Epithelial cell of esophagus (primary cell): ENCODE results near the gene LRMDA.

Experiments
- DNase-seq: peaks from one replicate; pipeline ENCODE4 v3.0.0; 2010; ENCODE audit warnings: low read depth
- H3K4me3 ChIP-seq: 2 replicates; pipeline ENCODE4 v1.5.1; 2011; ENCODE audit warnings: mild to moderate bottlenecking, low read length, control low read depth
- TF ChIP-seq, protein P1 (sequence below): IDR thresholded peaks from 2 replicates; pipeline ENCODE4 v1.5.1; 2011; ENCODE audit warnings: low read depth, mild to moderate bottlenecking, low read length, control low read depth, inconsistent platforms; ENCODE audit not compliant: insufficient read depth; ENCODE audit errors: missing control alignments

LRMDA gene

DNA sequence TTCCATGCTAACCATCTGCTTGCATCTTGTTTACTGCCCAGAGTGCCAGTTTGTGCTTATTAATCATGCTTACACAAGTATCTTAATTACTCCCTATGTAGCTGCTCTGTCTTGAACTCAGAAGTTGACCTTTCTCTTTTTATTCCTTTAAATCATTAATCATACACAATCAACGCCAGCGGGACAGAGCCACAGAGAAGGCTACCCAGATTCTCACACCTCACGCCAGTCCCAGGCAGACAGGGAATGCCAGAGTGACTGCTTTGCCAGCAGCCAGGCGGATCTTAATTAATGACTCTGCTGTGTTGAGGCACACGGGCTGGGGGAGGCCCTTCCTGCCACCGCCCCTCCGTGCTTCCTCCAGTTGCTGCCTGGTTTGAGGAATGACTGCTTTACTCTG, 229.4 kb downstream of the LRMDA start:
- TF ChIP-seq, protein P1, sequence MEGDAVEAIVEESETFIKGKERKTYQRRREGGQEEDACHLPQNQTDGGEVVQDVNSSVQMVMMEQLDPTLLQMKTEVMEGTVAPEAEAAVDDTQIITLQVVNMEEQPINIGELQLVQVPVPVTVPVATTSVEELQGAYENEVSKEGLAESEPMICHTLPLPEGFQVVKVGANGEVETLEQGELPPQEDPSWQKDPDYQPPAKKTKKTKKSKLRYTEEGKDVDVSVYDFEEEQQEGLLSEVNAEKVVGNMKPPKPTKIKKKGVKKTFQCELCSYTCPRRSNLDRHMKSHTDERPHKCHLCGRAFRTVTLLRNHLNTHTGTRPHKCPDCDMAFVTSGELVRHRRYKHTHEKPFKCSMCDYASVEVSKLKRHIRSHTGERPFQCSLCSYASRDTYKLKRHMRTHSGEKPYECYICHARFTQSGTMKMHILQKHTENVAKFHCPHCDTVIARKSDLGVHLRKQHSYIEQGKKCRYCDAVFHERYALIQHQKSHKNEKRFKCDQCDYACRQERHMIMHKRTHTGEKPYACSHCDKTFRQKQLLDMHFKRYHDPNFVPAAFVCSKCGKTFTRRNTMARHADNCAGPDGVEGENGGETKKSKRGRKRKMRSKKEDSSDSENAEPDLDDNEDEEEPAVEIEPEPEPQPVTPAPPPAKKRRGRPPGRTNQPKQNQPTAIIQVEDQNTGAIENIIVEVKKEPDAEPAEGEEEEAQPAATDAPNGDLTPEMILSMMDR = no peak
- DNase-seq = no peak
- no peak overlapping the region for H3K4me3 ChIP-seq

DNA sequence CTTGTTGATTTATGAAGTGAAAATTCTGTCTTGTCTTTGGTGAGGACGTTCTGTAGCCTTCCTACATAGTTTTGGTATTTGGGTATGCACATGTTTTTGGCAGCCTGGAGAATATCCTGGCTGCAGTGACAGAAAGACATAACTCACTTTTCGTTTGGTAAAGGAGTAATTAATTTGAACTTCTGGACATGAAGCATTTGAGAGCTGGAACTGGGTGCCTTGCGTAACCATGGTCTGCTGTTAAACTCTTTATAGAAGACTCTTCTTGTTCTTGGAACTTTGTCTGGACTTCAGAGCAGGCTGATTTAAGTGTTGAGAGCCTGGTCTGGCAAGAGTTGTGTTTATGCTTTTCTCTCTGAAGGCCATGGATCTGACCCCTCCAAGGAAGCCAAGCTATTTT, 231.3 kb downstream of the LRMDA start:
- DNase-seq = no peak
- H3K4me3 ChIP-seq = no peak overlapping the region
- TF ChIP-seq, protein P1 = no peak

DNA sequence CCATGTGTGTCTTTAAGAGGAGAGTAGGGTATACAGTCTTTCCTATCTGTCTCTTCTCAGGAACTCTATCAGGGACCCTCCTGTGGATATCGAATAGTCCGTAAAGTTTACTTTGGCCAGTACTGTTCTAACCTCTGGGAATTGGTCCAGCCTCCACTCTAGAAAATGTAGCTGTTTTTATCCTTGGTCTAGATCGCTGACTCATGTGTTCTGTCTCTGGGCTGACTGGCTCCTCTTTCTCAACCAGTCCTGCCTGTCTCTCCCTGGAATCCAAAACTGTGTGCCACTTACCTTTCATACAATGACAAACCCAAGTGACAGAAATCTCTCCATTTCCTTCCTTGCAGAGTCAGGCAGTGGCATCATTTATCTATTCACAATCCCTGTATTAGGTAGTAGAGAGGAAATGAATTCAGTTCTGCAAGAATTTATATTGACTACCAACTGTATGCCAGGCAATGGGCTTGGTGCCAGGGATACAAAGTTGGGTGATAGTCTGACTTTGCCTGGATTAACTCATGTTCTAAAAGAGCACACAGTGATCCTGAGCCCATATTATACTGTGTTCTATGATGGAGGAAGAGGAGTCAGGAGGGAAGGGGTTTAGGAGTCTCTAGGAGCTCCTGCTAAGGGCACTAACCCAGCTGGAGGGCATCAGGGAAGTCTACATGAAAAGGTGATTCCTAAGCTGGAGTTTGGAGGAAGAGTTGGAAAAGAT, 232.7 kb downstream of the LRMDA start:
- peak; percentile 53 for DNase-seq
- TF ChIP-seq, protein P1 = no peak
- no peak overlapping the region for H3K4me3 ChIP-seq

DNA sequence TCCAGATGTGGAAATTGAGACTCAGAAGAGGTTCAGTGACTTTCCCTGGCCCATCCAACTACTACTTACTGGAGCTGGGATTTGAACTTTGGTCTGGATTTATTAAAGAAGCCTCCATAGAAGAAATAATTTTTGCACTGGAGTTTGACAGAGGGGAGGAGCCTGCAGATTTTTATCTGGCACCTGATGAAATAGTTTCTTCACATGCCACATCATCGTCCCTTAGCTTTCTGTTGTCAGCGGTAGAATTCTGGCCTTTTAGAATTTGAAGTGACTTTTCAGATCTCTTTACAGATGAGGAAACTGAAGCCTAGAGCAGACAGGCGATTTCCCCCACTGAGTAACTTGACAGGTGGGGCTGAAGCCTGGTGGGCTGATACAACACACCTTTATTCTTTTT, 233.5 kb downstream of the LRMDA start:
- DNase-seq = no peak
- H3K4me3 ChIP-seq = no peak overlapping the region
- TF ChIP-seq, protein P1 = no peak

DNA sequence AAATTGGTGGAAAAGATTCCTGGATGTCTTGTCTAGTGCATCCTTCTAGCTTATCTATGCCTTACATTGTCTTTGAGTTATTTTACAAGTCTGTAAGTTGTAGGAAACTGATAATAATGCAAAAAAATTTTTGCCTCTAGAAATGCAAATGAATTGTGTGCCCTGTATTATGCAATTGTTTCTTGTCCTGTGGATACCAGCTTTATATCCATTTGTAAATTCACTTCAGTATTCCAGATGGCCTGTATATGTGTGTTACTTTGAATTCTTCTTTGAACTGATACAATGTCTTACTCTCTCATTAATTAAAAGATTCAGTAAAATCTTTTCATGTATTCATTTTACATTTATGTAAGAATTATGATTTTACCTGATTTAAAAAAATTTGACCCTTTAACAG, 234.3 kb downstream of the LRMDA start:
- no peak overlapping the region for H3K4me3 ChIP-seq
- no peak for DNase-seq
- TF ChIP-seq, protein P1 = no peak

DNA sequence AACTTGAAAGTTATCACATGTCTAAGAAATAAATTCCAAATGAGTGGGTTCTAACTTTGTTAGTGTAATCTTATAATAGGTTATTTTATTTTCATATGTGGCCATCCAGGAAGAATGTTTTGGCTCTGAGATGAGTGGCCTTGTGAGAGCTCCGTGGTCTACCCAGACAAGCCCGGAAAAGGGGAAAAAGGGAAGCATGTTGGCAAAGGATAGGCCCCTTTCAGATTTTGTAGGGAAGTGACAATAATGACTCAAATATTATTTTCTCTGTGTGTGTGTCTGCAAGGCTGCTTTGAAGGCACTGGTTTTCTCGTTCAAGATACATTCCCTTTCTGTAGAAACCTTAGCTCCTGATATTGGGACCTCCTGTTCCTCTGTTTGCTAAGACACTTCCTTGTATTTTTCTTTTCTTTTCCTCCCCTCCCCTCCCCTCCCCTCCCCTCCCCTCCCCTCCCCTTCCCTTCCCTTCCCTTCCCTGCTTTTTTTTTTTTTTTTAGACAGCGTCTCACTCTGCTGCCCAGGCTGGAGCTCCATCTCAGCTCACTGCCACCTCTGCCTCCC, 240.8 kb downstream of the LRMDA start:
- TF ChIP-seq, protein P1 = no peak
- DNase-seq = no peak
- H3K4me3 ChIP-seq = no peak overlapping the region

DNA sequence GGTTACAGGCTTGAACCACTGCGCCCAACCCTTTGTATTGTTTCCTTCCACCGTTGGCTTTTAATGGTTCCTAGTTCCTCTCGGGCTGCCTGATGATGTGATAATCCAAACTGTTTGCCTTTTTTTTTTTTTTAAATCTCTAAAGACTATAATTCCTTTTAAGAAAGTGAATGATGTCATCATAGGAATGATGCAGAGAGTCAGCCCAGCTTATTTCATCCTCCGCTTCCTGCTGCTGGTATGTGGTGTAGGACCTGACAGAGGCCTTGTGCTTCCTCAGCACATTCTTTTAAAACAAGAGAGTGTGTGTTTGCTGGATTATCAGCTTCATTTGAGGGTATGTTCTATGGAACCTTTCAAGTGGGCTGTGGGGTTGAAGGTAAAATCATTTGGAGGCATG, 241.4 kb downstream of the LRMDA start:
- no peak for DNase-seq
- no peak overlapping the region for H3K4me3 ChIP-seq
- TF ChIP-seq, protein P1 = no peak
